OCI-LY1 (cell line): ENCODE measurements around the gene VPS35L.

Experiments used
- EZH2 ChIP-seq: fragments of 200-600 bp; sonication (generic), shearing (Covaris generic); IDR thresholded peaks from 2 replicates; pipeline ENCODE4 v1.8.0; 2017; ENCODE audit warnings: borderline replicate concordance, mixed run types, mild to moderate bottlenecking, antibody characterized with exemption, low read length, moderate library complexity, mixed read lengths
- TF ChIP-seq, protein P1 (sequence below): fragments of 200-600 bp; sonication (generic), shearing (Covaris generic); IDR thresholded peaks from 2 replicates; pipeline ENCODE4 v1.5.1; 2017; ENCODE audit warnings: mild to moderate bottlenecking, antibody characterized with exemption, low read length, moderate library complexity, mixed read lengths

DNA sequence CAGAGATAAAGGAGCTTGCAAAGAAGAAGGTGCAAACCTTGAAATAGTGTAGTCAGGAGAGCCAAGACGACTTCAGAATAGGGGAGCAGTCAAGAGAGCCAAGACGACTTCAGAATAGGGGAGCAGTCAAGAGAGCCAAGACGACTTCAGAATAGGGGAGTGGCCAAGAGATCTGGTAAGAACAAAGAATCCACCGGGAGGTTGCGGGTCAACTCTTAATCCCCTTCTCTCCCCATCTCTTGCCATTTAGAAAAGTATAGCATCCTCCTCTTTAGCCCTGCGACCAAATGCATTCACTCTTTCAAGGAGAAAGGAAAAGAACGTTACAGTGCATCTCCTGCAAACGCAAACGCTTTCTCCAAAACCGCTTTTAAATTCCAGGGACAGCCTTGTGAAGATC is 161.8 kb downstream of the VPS35L start:
- TF ChIP-seq, protein P1, sequence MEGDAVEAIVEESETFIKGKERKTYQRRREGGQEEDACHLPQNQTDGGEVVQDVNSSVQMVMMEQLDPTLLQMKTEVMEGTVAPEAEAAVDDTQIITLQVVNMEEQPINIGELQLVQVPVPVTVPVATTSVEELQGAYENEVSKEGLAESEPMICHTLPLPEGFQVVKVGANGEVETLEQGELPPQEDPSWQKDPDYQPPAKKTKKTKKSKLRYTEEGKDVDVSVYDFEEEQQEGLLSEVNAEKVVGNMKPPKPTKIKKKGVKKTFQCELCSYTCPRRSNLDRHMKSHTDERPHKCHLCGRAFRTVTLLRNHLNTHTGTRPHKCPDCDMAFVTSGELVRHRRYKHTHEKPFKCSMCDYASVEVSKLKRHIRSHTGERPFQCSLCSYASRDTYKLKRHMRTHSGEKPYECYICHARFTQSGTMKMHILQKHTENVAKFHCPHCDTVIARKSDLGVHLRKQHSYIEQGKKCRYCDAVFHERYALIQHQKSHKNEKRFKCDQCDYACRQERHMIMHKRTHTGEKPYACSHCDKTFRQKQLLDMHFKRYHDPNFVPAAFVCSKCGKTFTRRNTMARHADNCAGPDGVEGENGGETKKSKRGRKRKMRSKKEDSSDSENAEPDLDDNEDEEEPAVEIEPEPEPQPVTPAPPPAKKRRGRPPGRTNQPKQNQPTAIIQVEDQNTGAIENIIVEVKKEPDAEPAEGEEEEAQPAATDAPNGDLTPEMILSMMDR = no peak
- TF ChIP-seq EZH2 = no peak
